OCI-LY7 (cell line): Measurements from ENCODE around the gene PSMC4. TPM values are rescaled to one million over a fixed set of nuclear protein-coding genes. Genes with fewer than 3 reads are reported as not detected.

ENCODE experiments used
- BruUV-seq: library from RNA; stranded (reverse); fragments of 400-500 nt; replicated peaks from 2 replicates; lab custom pipeline; 2021; lab: Mats Ljungman, UMichigan
- CTCF ChIA-PET: fragments of 300-600 bp; sonication (Branson Sonifier 250); formaldehyde crosslinking; loops from one replicate; lab custom pipeline; 2022; ENCODE audit warnings: antibody characterized with exemption; ENCODE audit not compliant: unreplicated experiment; lab: Charles Lee
- POLR2A ChIA-PET: fragments of 300-600 bp; sonication (Branson Sonifier 250); formaldehyde crosslinking; loops from one replicate; lab custom pipeline; 2022; ENCODE audit warnings: antibody characterized with exemption; lab: Charles Lee
- DNase-seq: peaks from one replicate; pipeline ENCODE4 v3.0.0-alpha.2; 2015; ENCODE audit warnings: low spot score
- H2AFZ ChIP-seq: fragments of 200-600 bp; sonication (generic), shearing (Covaris generic); 2 replicates; pipeline ENCODE4 v1.6.1; 2014; ENCODE audit warnings: mild to moderate bottlenecking, antibody characterized with exemption, low read length, moderate library complexity
- H3K27ac ChIP-seq: fragments of 200-600 bp; sonication (generic); 2 replicates; pipeline ENCODE4 v1.5.1; 2014; ENCODE audit warnings: mixed run types, low read depth, mild to moderate bottlenecking, moderate library complexity, low read length, inconsistent platforms; ENCODE audit not compliant: poor library complexity, severe bottlenecking
- H3K36me3 ChIP-seq: fragments of 200-600 bp; sonication (generic); 2 replicates; pipeline ENCODE4 v1.6.1; 2014; ENCODE audit warnings: mild to moderate bottlenecking, antibody characterized with exemption, low read length, moderate library complexity, mixed read lengths; ENCODE audit not compliant: insufficient read depth
- H3K4me1 ChIP-seq: fragments of 200-600 bp; sonication (generic); 2 replicates; pipeline ENCODE4 v1.5.1; 2014; ENCODE audit warnings: mild to moderate bottlenecking, low read length; ENCODE audit not compliant: insufficient read depth, poor library complexity, severe bottlenecking
- H3K4me2 ChIP-seq: fragments of 200-600 bp; sonication (generic); 2 replicates; pipeline ENCODE4 v1.6.1; 2014; ENCODE audit warnings: mild to moderate bottlenecking, low read length
- H3K4me3 ChIP-seq: fragments of 200-600 bp; sonication (generic); 2 replicates; pipeline ENCODE4 v1.5.1; 2014; ENCODE audit warnings: mild to moderate bottlenecking, low read depth, low read length; ENCODE audit not compliant: poor library complexity, severe bottlenecking
- H3K79me2 ChIP-seq: fragments of 200-600 bp; sonication (generic); 2 replicates; pipeline ENCODE4 v1.6.1; 2016; ENCODE audit warnings: low read depth, mild to moderate bottlenecking, low read length, moderate library complexity, mixed read lengths; ENCODE audit not compliant: insufficient read depth
- H3K9me2 ChIP-seq: fragments of 200-600 bp; sonication (generic); 2 replicates; pipeline ENCODE4 v1.6.1; 2016; ENCODE audit warnings: mild to moderate bottlenecking, low read length, mixed read lengths; ENCODE audit not compliant: insufficient read depth
- H3K9me3 ChIP-seq: fragments of 200-600 bp; sonication (generic); 2 replicates; pipeline ENCODE4 v1.6.1; 2014; ENCODE audit warnings: mild to moderate bottlenecking, mixed run types, low read length, mixed read lengths
- H4K20me1 ChIP-seq: fragments of 200-600 bp; sonication (generic); 2 replicates; pipeline ENCODE4 v1.6.1; 2014; ENCODE audit warnings: mild to moderate bottlenecking, antibody characterized with exemption, low read length, moderate library complexity, mixed read lengths; ENCODE audit not compliant: insufficient read depth
- EZH2phosphoT487 ChIP-seq: fragments of 200-600 bp; sonication (generic); IDR thresholded peaks from 2 replicates; pipeline ENCODE4 v1.6.1; 2018; ENCODE audit warnings: low read depth, borderline replicate concordance, mild to moderate bottlenecking, mixed run types, antibody characterized with exemption, low read length, moderate library complexity, mixed read lengths
- intact Hi-C: fragments of 100-400 bp; cut with micrococcal nuclease; formaldehyde crosslinking; loops from one replicate; pipeline ENCODE4 v1.10.0; 2022; ENCODE audit not compliant: unreplicated experiment
- total RNA-seq, 2 experiments: library from RNA; depleted of rRNA in 1 of 2; stranded (reverse); fragments of >200 nt in 1 of 2; shearing (Covaris generic) in 1 of 2; gene quantifications; 2 replicates each; pipeline ENCODE4 v1.2.3, GENCODE V29; 2014 to 2022
- TF ChIP-seq, protein P1 (sequence below): fragments of 200-600 bp; sonication (generic); conservative IDR thresholded peaks from 2 replicates; pipeline ENCODE4 v1.5.1; 2014; ENCODE audit warnings: mild to moderate bottlenecking, antibody characterized with exemption, low read length, moderate library complexity, mixed read lengths

PSMC4 gene
- total RNA-seq, 2 experiments from 2014 or later = 78.0 to 82.3 TPM

DNA sequence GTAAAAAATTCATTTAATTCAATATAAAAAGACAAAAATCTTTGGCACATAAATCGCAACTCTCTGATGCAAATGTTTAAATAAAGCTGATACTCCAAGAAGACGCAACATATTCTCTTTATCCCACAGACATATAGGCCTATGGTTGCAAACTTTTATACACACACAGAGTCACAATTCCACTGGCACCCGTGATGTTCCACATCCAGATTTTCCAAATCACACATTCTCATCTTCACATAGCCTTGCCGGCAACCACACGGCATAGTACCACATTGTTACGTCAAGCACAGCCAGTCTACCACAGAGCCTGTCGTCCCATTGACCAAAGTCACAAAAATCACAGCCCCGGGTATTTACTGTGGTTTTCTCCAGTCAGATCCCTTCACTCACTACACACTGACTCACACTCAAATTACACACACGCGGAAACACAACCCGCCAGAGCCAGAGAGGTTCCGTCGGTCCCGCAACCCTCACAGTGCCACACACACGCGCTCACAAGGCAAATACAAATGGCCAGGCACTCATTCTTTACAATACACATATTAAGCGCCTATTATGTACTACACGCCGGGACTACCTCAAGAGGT, 25.3 kb downstream of the PSMC4 start:
- no peak for TF ChIP-seq EZH2phosphoT487
- TF ChIP-seq, protein P1, sequence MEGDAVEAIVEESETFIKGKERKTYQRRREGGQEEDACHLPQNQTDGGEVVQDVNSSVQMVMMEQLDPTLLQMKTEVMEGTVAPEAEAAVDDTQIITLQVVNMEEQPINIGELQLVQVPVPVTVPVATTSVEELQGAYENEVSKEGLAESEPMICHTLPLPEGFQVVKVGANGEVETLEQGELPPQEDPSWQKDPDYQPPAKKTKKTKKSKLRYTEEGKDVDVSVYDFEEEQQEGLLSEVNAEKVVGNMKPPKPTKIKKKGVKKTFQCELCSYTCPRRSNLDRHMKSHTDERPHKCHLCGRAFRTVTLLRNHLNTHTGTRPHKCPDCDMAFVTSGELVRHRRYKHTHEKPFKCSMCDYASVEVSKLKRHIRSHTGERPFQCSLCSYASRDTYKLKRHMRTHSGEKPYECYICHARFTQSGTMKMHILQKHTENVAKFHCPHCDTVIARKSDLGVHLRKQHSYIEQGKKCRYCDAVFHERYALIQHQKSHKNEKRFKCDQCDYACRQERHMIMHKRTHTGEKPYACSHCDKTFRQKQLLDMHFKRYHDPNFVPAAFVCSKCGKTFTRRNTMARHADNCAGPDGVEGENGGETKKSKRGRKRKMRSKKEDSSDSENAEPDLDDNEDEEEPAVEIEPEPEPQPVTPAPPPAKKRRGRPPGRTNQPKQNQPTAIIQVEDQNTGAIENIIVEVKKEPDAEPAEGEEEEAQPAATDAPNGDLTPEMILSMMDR = no peak
- H3K9me3 ChIP-seq = peaks cover 28% of the 10 kb centered on the region; the same call in 1 of the 2 replicates
- H3K4me1 ChIP-seq = peaks cover 16% of the 10 kb centered on the region
- CTCF ChIA-PET = no interaction called here
- no peaks in the 10 kb centered on the region for H4K20me1 ChIP-seq
- peak overlapping the region; percentile 42 for H3K27ac ChIP-seq
- H3K4me2 ChIP-seq = peak overlapping the region; percentile 73
- POLR2A ChIA-PET = interaction anchor here (2.1 to 2.2 kb wide), 2 partner anchors 23 to 26 kb away, joined by 5 to 8 read pairs; no protein-coding TSS in a partner anchor
- TSS peak; percentile 93 for BruUV-seq
- H3K79me2 ChIP-seq = peaks cover 18% of the 10 kb centered on the region; the same call in 1 of the 2 replicates
- intact Hi-C loops = loop anchor here (1.0 kb wide), 1 partner anchor 25 kb away; the partner anchor contains the start of gene PSMC4
- no peaks in the 10 kb centered on the region for H3K9me2 ChIP-seq
- peaks cover 17% of the 10 kb centered on the region; the same call in 1 of the 2 replicates for H3K36me3 ChIP-seq
- H3K4me3 ChIP-seq = peak overlapping the region; percentile 77
- peak overlapping the region; percentile 68 for H2AFZ ChIP-seq
- peak; percentile 50 for DNase-seq

- H2AFZ ChIP-seq = peak within 1 kb of the TSS; percentile 68
- H3K36me3 ChIP-seq = peaks cover 17% of the 10 kb centered on the region; the same call in 1 of the 2 replicates
- peak; percentile 93 for DNase-seq
- peak within 1 kb of the TSS; percentile 42 for H3K27ac ChIP-seq
- H4K20me1 ChIP-seq = no peaks in the 10 kb centered on the region
- ChIA-PET CTCF (interaction anchor here (0.8 kb wide), 1 partner anchor 27 kb away, joined by 3 read pairs; no protein-coding TSS in a partner anchor), POLR2A (interaction anchor here (2.1 to 2.2 kb wide), 2 partner anchors 22 to 27 kb away, joined by 5 to 8 read pairs; no protein-coding TSS in a partner anchor)
- H3K4me3 ChIP-seq = peak within 1 kb of the TSS; percentile 77
- H3K79me2 ChIP-seq = peaks cover 18% of the 10 kb centered on the region; the same call in 1 of the 2 replicates
- H3K4me1 ChIP-seq = peaks cover 16% of the 10 kb centered on the region
- no peaks in the 10 kb centered on the region for H3K9me2 ChIP-seq
- BruUV-seq = no TSS peak
- H3K9me3 ChIP-seq = peaks cover 28% of the 10 kb centered on the region; the same call in 1 of the 2 replicates
- intact Hi-C loops = loop anchor here (1.0 kb wide), 1 partner anchor 26 kb away; the partner anchor contains the start of gene PSMC4
- peak within 1 kb of the TSS; percentile 73 for H3K4me2 ChIP-seq
- TF ChIP-seq, protein P1 = 0 out of 2 replicates have a peak, but pooled peaks have one; percentile 23
- no peak for TF ChIP-seq EZH2phosphoT487
Observed at GRCh38 chr19:39996811-39997637, 26.1 kb downstream of the PSMC4 start, which contains the start of gene ZNF546. Gene ZNF546, plus strand, starts transcription at chr19:39997060. Its CDS starts 1,267 bp downstream, at chr19:39998327.
